Measurements from ENCODE around the gene MVP.
"Not testable (repeated sequence)": the region's sequence is repeated elsewhere in the genome, so short reads cannot be mapped to it uniquely, and the experiment has no call there.

Gene MVP

GRCh38 chr16:29820271-29820701 is at the start of gene MVP:
Gene MVP (plus strand): TSS chr16:29820462. CDS start chr16:29830550, 10,088 bp downstream.
- peak; percentile 30 for DNase-seq

- not testable (repeated sequence) for DNase-seq
Observed at GRCh38 chr16:29772330-29772729, 47.9 kb upstream of the MVP start.

GRCh38 chr16:29774730-29775129 is 45.5 kb upstream of the MVP start:
- no peak for DNase-seq

GRCh38 chr16:29775742-29776408 is 44.4 kb upstream of the MVP start:
- DNase-seq: no peak

GRCh38 chr16:29777576-29778350 is 42.5 kb upstream of the MVP start, which contains the start of gene ZG16:
Gene ZG16 (plus strand): TSS chr16:29778256. CDS start chr16:29779267, 1,011 bp downstream.
- DNase-seq: no peak

DNA sequence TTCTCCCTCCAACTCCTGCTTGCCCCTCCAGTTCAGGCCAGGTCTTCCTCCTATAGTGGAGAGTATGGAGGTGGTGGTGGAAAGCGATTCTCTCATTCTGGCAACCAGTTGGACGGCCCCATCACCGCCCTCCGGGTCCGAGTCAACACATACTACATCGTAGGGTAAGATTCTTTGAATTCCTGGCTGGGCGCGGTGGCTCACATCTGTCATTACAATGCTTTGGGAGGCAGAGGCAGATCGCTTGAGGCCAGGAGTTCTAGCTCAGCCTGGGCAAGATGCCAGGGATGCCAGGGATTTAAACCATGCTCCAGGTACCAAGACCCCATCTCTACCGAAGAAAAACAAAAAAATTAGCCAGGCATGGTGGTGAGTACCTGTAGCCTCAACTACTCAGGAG is 40.8 kb upstream of the MVP start:
- DNase-seq: no peak

DNA sequence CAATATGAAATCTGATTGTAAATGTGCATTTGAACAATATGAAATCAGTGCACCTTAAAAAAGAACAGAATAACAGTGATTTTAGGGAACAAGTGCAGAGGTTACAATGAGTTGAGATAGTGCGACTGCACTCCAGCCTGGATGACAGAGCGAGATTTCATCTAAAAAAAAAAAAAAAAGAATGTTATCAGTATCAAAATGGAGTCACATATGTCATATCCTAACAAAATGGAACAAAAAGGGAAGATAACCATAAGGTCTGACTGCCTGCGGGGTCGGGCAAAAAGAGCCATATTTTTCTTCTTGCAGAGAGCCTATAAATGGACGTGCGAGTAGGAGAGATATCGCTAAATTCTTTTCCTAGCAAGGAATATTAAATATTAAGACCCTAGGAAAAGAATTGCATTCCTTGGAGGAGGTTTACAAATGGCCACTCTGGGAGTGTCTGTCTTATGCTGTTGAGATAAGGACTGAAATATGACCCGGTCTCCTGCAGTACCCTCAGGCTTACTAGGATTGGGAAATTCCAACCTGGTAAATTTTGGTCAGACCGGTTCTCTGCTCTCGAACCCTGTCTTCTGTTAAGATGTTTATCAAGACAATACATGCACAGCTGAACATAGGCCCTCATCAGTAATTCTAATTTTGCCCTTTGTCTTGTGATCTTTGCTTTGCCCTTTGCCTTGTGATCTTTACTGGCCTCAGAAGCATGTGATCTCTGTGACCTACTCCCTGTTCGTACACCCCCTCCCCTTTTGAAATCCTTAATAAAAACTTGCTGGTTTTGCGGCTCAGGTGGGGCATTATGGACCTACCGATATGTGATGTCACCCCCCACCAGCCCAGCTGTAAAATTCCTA is 36.9 kb upstream of the MVP start:
- DNase-seq: not testable (repeated sequence)

GRCh38 chr16:29784157-29784556 is 36.1 kb upstream of the MVP start:
- no peak for DNase-seq

DNA sequence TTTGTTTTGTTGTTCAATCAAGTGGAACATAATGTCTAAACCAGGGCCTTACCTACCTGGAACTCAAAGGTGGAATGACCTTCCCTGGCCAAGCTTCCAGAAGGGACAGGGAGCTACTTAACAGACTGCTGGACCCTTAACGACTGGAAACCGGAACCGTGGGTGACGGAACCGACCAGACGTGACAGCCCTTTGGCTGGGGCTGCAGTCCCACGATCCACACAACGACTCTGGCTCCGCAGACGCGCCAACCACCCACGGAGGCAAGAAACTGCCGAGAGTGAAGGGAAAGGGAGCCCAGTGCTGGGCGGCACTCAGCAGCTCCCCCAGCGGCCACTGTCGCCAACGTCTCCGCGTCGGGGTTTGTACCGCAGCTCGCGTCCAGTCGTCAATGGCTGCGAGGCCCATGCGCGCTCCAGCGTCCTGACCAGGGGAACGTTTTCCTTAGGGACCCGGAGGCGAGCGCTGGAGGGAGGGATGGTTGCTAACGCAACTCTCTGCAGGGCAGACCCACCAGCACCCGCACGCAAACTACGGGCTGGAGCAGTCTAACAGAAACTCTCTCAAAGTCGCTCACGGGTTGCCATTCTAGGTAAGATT is 35.3 kb upstream of the MVP start:
- DNase-seq: peak; percentile 79

GRCh38 chr16:29787155-29787554 is 33.1 kb upstream of the MVP start:
- not testable (repeated sequence) for DNase-seq

GRCh38 chr16:29789775-29790182 is 30.5 kb upstream of the MVP start:
- DNase-seq: no peak

GRCh38 chr16:29790183-29790948 is 29.9 kb upstream of the MVP start, which contains the start of gene KIF22:
Gene KIF22 (plus strand): TSS chr16:29790751. CDS start chr16:29790760, 9 bp downstream.
- peak; percentile 100 for DNase-seq

DNA sequence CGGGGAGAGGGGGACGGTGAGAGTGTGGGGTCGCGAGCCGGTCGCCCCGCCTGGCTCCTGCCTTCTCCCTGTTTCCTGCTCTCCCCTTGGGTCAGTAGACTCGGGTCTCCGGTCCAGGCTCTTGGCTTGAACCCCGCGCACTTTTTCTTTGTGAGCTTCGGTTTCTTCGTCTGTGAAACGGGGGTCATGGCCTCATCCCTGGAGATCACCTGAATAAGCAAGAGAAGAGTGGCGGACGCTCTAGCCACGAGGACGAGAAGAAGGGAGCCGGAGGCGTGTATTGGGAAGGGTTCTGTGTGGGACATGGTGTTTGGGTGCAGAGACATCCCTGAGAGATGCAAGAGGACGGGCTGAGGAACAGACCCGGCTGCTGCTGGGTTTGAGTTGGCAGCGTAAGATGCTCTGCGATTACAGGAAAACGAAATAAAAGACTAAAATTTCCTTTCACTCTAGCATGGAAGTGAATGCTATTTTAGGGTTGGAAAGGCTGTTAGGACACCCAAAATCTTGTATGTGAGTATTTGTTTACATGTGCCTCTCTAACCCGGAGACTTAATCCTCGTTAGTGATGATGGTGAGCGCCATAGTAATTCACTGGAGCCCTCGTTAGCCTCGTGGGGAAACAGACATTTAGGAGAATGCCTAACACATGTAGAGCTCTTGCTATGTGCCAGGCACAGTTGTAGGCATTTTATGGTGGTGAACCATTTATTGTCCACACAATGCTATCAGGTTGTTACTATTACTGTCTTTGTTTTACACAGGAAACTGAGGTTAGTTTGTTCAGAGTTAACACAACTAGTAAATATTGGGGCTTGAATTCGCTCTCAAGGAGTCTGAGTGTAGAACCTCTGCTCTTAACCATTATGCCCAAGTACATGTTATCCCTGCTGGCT is 29.1 kb upstream of the MVP start:
- no peak for DNase-seq

- no peak for DNase-seq
Observed at GRCh38 chr16:29791845-29792807, 28.1 kb upstream of the MVP start.

- not testable (repeated sequence) for DNase-seq
Observed at GRCh38 chr16:29793153-29793552, 27.1 kb upstream of the MVP start.

GRCh38 chr16:29794231-29794710 is 26.0 kb upstream of the MVP start:
- no peak for DNase-seq

DNA sequence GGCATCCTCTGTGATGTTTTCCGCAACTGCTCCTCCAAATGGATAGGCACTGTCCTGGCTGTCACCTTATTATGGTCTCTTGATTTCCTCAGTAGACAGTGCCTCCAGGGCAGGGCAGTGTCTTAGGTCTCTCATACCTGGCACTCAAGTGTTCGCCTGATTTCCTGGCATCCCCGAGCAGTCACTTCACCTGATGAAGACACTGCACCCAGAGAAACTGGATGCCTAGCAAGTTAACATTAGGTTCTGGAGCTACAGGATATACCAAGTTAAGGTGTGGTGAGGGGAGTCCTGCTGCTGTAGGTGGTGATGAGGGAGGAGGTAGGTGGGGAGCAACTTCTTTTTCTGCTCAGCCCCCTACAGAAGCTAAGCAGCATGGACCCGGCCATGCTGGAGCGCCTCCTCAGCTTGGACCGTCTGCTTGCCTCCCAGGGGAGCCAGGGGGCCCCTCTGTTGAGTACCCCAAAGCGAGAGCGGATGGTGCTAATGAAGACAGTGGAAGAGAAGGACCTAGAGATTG is 17.8 kb upstream of the MVP start:
- no peak for DNase-seq

DNA sequence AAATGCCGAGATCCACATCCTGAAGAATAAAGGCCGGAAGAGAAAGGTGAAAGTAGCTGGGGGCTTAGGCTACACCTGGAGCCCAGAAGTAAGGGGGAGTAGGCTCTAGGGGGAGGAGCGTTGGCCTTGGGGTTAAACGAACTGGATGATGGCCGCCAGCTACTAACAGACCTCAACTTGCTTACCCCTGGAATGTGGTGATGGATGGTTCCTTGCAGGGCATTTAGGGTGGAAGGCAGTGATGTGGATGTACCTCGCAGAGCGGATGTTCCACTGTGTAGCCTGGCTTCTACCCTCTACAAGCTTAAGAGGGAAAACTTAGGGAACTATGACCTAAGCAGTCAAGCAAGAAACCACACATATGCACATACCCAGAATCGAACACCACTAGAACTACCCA is 16.2 kb upstream of the MVP start:
- DNase-seq: no peak

All from activated CD4-positive, alpha-beta T cell treated with anti-CD3 and anti-CD28 coated beads, Interleukin-2, amount 50 U/mL, for 1 hour (primary cell).